GM12864 (cell line): ENCODE results near the gene DGKH.
"Not testable (repeated sequence)": the region's sequence is repeated elsewhere in the genome, so short reads cannot be mapped to it uniquely, and the experiment has no call there.

Source experiments
- DNase-seq: peaks from one replicate; pipeline ENCODE4 v3.0.0-alpha.2; 2011; ENCODE audit warnings: low read depth
- H3K4me3 ChIP-seq: 2 replicates; pipeline ENCODE4 v1.5.1; 2011; ENCODE audit warnings: mild to moderate bottlenecking, low read depth, low read length, control low read depth
- TF ChIP-seq, protein P1 (sequence below): IDR thresholded peaks from 2 replicates; pipeline ENCODE4 v1.5.1; 2011; ENCODE audit warnings: low read depth, mild to moderate bottlenecking, moderate library complexity, low read length, control low read depth, inconsistent platforms; ENCODE audit errors: missing control alignments

Gene DGKH

DNA sequence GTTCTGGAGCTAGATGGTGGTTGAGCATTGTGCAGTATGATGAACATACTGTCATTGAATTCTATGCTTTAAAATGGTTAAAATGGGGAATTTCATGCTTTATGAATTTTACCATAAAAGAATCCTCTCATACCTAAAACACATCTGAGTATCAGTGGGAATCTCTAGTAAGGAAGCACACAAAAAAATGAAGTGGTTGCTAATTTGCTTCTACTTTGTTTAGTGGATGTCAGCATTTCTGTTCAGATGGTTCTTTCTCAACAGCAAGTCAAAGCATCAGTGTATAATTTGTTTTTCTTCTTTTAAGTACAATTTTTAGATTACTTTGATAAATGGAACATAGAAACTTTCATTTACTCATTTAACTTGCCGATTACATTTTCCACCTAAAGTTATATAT lies 171.4 kb downstream of the DGKH start:
- DNase-seq = no peak
- H3K4me3 ChIP-seq = no peak overlapping the region
- TF ChIP-seq, protein P1, sequence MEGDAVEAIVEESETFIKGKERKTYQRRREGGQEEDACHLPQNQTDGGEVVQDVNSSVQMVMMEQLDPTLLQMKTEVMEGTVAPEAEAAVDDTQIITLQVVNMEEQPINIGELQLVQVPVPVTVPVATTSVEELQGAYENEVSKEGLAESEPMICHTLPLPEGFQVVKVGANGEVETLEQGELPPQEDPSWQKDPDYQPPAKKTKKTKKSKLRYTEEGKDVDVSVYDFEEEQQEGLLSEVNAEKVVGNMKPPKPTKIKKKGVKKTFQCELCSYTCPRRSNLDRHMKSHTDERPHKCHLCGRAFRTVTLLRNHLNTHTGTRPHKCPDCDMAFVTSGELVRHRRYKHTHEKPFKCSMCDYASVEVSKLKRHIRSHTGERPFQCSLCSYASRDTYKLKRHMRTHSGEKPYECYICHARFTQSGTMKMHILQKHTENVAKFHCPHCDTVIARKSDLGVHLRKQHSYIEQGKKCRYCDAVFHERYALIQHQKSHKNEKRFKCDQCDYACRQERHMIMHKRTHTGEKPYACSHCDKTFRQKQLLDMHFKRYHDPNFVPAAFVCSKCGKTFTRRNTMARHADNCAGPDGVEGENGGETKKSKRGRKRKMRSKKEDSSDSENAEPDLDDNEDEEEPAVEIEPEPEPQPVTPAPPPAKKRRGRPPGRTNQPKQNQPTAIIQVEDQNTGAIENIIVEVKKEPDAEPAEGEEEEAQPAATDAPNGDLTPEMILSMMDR = no peak

DNA sequence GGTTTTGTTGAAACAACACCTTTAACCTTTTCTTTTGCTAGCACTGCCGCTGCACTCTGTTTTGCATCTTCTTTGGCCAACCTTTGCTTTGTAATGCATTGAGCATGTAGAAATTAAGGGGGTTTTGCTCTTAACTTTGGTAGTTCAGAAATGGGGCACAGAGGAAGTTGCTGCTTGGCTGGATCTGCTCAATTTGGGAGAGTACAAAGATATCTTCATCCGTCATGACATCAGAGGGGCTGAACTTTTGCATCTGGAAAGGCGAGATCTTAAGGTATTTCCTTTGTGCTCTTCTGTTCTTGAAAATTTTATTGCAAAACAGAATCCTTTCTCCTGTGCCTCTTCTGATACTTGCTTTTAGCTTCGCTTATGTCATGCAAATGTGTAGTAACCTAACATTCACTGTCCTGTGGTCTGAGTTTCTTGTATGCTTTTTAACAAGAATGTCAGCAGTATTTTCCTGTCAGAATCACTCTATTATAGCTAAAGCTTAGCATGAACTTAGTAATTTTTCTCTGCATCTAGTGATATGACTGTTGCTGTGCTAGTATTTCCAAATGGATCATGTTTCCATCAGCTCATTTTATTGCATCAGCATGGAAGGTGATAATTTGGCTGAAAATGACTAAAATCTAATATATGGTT lies 172.8 kb downstream of the DGKH start:
- H3K4me3 ChIP-seq = no peak overlapping the region
- DNase-seq = no peak
- TF ChIP-seq, protein P1 = no peak

DNA sequence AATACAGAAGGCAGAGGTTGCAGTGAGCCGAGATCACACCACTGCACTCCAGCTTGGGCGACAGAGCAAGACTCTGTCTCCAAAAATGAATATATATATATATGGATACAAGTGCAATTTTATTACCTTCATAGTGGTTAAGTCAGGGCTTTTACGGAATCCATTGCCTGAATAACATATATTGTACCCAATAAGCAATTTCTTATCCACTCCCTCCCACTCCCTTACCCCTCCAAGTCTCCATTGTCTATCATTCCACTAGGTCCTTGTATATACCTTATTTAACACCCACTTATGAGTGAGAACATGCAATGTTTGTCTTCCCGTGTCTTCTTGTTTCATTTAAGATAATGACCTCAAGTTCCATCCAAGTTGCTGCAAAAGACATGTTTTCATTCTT lies 175.2 kb downstream of the DGKH start:
- TF ChIP-seq, protein P1 = no peak
- H3K4me3 ChIP-seq = no peak overlapping the region
- no peak for DNase-seq

DNA sequence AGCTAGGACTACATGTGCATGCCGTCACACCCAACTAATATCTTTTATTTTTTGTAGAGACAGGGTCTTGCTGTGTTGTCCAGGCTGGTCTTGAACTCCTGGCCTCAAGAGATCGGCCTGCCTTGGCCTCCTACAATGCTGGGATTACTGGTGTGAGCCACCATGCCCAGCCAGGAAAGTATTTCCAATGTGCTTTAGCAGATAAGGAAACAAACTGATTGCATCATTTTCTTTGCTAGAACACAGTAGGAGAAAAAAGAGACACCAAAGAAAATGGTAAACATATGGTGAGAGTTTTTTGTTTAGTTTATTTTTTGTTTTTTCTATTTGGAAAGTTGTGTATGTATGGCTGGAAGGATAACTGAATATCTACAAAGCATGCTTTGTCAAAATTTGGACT lies 176.6 kb downstream of the DGKH start:
- TF ChIP-seq, protein P1 = no peak
- no peak for DNase-seq
- no peak overlapping the region for H3K4me3 ChIP-seq

DNA sequence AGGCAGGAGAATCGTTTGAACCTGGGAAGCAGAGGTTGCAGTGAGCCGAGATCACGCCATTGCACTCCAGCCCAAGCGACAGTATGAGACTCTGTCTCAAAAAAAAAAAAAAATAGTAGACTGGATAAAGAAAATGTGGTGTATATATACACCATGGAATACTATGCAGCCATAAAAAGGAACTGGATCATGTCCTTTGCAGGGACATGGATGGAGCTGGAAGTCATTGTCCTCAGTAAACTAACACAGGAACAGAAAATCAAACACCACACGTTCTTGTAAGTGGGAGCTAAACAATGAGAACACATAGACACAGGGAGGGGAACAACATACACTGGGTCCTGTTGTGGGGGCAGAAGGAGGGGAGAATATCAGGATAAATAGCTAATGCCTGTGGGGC lies 178.3 kb downstream of the DGKH start:
- H3K4me3 ChIP-seq, DNase-seq: not testable (repeated sequence)

DNA sequence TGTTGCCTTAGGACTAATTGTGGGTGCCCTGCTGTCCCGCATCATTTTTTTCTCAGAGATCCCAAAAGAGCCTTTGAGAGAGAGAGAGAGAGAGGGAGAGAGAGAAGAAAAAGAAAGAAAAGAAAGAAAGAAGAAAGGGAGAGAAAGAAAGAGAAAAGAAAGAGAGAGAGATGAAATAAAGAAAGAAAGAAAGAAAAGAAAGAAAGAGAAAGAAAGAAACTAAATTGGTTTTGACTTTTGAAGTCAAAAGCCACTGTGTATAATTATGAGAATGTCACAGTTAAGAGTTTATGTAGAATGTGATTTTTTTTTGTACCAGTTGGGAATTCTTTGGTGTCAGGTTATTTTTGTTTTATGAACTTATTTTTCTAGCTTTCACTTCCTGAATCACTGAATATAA lies 180.1 kb downstream of the DGKH start:
- TF ChIP-seq, protein P1 = no peak
- DNase-seq = no peak
- H3K4me3 ChIP-seq = no peak overlapping the region

DNA sequence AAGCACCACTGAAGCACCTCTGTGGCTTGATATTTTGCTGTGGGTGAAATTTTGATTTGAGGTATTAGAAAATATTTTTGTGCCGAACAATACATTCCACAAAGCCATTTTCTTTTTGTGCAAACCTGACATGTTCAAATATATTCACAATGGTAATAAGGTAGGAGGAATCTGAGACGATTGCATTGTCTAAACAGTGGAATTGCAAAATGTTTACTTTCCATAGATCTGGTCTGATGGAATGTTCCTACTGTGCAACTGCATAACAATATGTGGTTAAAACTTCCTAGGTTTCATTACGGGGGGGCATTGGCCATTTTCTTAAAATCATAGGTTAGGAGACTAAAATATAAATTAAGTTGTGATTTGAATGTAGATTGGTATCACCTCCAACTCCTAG lies 180.8 kb downstream of the DGKH start:
- no peak overlapping the region for H3K4me3 ChIP-seq
- no peak for DNase-seq
- TF ChIP-seq, protein P1 = no peak

DNA sequence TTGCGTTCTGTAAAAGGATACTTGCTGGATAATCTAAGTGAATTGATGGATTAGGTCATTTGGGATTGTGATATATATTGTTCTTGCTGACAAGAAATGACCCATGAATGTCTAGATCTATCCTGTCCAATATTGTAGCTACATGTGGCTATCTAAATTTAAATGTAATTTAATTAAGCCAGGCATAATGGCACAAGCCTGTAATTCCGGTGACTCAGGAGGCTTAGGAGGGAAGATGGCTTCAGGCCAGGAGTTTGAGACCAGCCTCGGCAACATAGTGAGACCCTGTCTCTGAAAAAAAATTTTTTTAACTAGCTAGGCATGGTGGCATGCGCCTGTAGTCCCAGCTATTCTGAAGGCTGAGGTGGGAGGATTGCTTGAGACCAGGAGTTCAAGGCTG lies 184.2 kb downstream of the DGKH start:
- H3K4me3 ChIP-seq = no peak overlapping the region
- no peak for DNase-seq
- TF ChIP-seq, protein P1 = no peak
